Measurements from ENCODE around the gene PDCD2L. TPM values are rescaled to one million over a fixed set of nuclear protein-coding genes. Genes with fewer than 3 reads are reported as not detected.
"Not testable (repeated sequence)": the region's sequence is repeated elsewhere in the genome, so short reads cannot be mapped to it uniquely, and the experiment has no call there.

Gene PDCD2L
- total RNA-seq, 2 experiments from 2014 or later, result 42.0 to 43.7 TPM

DNA sequence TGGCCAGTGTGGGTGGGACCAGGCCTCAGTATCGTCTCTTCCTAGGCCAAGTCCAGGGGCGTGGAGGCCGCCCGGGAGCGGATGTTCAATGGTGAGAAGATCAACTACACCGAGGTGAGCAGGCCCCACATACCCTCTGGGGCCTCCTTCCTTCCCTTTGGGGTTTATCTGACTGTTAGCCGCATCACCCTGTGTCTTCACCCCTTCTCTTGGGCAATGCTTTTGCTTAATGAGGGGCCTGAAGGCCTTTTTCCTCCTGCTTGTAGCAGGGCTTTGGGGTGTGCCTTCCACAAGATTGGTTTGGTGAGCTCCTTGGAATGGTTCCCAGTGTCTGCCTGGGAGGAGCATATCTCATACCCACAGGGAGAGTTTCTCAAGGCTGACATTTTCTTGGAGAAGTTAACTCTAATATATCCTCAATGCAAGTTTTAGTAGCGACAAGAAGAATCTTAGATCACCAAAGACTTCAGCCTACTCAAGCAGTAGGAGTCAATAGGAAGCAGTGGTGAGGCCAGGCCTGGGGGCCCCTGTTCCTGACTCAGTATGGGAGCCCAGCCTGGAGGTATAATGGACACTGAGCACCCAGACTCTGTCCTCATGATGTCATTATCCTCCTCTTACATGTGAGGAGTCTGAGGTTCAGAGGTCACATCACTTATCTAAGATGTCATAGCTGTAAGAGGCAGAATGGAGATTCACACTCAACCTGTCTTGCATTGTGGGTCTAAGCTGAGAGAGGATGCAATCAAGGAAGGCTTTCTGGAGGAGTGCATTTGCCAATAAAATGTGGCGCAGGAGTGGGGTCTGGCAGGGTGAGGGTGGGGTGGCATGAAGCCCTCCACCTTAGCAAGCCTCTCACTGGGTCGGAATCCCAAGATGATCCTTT, 37.2 kb upstream of the PDCD2L start:
- Mint-ChIP-seq H3K4me1 (peaks cover 47% of the 10 kb centered on the region), H3K9me3 (no peaks in the 10 kb centered on the region), H3K27ac (peak overlapping the region; percentile 71), H3K27me3 (no peaks in the 10 kb centered on the region), H3K36me3 (peaks cover 57% of the 10 kb centered on the region), H3K4me3 (peak overlapping the region; percentile 89)
- no peak for DNase-seq

DNA sequence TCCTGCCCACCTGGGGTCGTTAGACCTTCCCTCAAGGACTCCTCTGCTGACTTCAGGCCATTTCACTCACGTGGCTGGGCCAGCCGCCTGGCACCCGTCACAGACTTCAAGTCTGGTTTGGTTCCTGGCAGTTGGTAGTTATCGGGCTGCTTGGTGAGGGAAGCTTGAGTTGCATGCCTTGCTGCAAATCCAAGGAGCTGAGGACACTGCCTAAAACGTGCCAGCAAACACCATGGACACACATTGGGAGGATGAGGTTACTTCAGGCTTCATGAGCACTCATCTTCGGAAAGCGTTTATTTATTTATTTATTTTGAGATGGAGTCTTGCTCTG, 36.6 kb upstream of the PDCD2L start:
- no peak overlapping the region for H3K27ac Mint-ChIP-seq
- no peaks in the 10 kb centered on the region for H3K9me3 Mint-ChIP-seq
- DNase-seq, result no peak
- peaks cover 57% of the 10 kb centered on the region for H3K36me3 Mint-ChIP-seq
- H3K4me3 Mint-ChIP-seq, result peak overlapping the region; percentile 89
- H3K4me1 Mint-ChIP-seq, result peaks cover 47% of the 10 kb centered on the region
- H3K27me3 Mint-ChIP-seq, result no peaks in the 10 kb centered on the region

DNA sequence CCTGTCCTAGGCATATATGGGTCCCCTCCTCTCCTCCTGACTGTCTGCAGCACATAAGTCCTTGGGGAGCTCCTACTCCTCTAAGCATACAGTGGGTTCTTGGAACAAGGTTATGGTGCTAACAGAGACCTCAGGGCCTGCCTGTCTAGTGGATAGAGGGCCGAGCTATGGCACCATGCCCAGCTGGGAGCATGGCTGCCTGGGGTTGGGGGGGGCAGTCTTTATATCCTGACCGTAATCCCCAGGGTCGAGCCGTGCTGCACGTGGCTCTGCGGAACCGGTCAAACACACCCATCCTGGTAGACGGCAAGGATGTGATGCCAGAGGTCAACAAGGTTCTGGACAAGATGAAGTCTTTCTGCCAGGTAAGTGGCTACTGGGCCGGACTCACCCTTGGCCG, 35.9 kb upstream of the PDCD2L start:
- Mint-ChIP-seq H3K27ac (peak overlapping the region; percentile 45), H3K9me3 (no peaks in the 10 kb centered on the region), H3K27me3 (no peaks in the 10 kb centered on the region), H3K4me1 (peaks cover 41% of the 10 kb centered on the region), H3K36me3 (peaks cover 57% of the 10 kb centered on the region), H3K4me3 (peak overlapping the region; percentile 48)
- DNase-seq, result no peak

GRCh38 chr19:34369166-34369565, 35.0 kb upstream of the PDCD2L start:
- H3K9me3 Mint-ChIP-seq, H3K4me3 Mint-ChIP-seq, H3K27me3 Mint-ChIP-seq, H3K27ac Mint-ChIP-seq, DNase-seq: not testable (repeated sequence)
- Mint-ChIP-seq H3K36me3 (peaks cover 61% of the 10 kb centered on the region), H3K4me1 (peaks cover 43% of the 10 kb centered on the region)

DNA sequence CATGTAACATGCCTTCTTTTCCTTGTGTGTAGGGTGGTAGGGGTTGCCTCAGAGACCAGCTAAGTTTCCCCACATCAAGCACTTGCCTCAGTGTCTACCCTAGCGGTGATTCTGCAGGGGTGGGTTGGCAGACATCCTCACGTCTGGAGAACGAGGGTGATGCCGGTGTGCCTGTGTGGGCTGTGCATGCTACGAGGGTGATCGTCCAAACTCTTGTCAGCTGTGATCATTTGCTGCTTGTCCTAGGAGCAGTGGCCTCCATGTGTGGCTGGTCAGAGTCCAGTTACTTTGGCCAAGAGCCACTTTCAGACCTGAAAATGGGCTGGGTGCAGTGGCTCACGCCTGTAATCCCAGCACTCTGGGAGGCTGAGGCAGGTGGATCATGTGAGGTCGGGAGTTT, 34.1 kb upstream of the PDCD2L start:
- H3K4me3 Mint-ChIP-seq, result no peak overlapping the region
- no peak for DNase-seq
- H3K4me1 Mint-ChIP-seq, result peaks cover 37% of the 10 kb centered on the region
- H3K27me3 Mint-ChIP-seq, result no peaks in the 10 kb centered on the region
- peaks cover 61% of the 10 kb centered on the region for H3K36me3 Mint-ChIP-seq
- no peak overlapping the region for H3K27ac Mint-ChIP-seq
- no peaks in the 10 kb centered on the region for H3K9me3 Mint-ChIP-seq

GRCh38 chr19:34370983-34371382, 33.2 kb upstream of the PDCD2L start:
- Mint-ChIP-seq H3K36me3 (peaks cover 62% of the 10 kb centered on the region), H3K27me3 (no peaks in the 10 kb centered on the region), H3K4me3 (no peak overlapping the region), H3K27ac (no peak overlapping the region), H3K4me1 (peaks cover 40% of the 10 kb centered on the region), H3K9me3 (no peaks in the 10 kb centered on the region)
- no peak for DNase-seq

DNA sequence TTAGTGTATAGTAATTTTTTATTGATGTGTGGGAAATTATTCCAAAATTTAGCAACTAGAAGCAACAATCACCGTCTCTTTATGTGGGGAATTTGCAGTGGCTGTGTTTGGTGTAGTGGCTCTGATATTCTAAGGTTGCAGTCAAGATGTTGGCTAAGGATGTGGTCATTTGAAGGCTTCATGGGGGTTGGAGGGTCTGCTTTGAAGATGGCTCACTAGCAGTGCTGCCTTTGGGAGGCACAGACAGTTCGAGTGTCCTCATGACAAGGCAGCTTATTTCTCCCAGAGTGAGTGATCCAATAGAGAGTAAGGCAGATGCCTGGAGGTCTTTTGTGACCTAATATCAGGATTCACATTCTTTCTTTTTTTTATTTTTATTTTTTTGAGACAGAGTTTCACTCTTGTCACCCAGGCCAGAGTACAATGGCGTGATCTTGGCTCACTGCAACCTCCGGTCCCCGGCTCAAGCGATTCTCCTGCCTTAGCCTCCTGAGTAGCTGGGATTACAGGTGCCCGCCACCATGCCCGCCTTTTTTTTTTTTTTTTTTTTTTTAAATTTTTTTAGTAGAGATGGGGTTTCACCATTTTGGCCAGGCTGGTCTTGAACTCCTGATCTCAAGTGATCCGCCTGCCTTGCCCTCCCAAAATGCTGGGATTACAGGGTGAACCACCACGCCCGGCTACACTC, 30.5 kb upstream of the PDCD2L start:
- no peak for DNase-seq
- Mint-ChIP-seq H3K9me3 (no peaks in the 10 kb centered on the region), H3K27me3 (no peaks in the 10 kb centered on the region), H3K36me3 (peaks cover 47% of the 10 kb centered on the region), H3K4me3 (no peak overlapping the region), H3K27ac (no peak overlapping the region), H3K4me1 (peaks cover 25% of the 10 kb centered on the region)

GRCh38 chr19:34375598-34375997, 28.6 kb upstream of the PDCD2L start:
- Mint-ChIP-seq H3K36me3 (peaks cover 38% of the 10 kb centered on the region), H3K27ac (peak overlapping the region; percentile 48), H3K4me1 (peaks cover 15% of the 10 kb centered on the region), H3K27me3 (no peaks in the 10 kb centered on the region), H3K9me3 (no peaks in the 10 kb centered on the region), H3K4me3 (no peak overlapping the region)
- no peak for DNase-seq

DNA sequence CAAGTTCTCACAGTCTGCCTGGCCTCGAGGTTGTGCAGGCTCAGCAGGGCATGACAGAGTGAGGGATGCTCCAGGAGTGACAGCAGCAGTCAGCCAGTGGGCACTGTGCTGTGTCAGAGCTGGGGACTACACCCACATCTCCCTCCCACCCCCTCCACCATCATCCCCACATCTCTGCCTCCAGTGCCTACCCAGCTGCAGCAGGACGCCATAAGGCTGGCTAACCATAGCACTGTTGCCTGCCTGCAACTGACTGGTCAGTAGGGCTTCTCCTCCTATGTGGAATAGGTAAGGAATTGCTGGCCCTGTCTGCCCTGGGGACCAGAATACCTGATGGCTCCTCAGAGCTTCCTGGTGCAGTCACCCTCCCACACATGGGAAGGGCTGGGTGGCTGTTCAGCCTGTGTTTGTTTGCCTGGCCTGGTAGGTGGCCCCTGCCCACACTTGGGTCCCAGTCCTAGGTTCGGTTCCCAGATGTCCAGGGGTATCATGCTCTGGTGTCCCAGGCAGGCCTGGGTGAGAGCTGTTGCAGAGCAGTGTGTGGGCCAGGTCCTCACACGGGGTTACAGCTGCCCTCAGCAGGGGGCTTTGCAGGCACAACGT, 23.5 kb upstream of the PDCD2L start:
- no peak overlapping the region for H3K4me3 Mint-ChIP-seq
- H3K9me3 Mint-ChIP-seq, result no peaks in the 10 kb centered on the region
- no peak overlapping the region for H3K27ac Mint-ChIP-seq
- H3K36me3 Mint-ChIP-seq, result peaks cover 53% of the 10 kb centered on the region
- peaks cover 2% of the 10 kb centered on the region for H3K4me1 Mint-ChIP-seq
- H3K27me3 Mint-ChIP-seq, result no peaks in the 10 kb centered on the region
- DNase-seq, result no peak

- Mint-ChIP-seq H3K27me3 (no peaks in the 10 kb centered on the region), H3K27ac (no peak overlapping the region), H3K4me3 (no peak overlapping the region), H3K9me3 (no peaks in the 10 kb centered on the region), H3K4me1 (no peaks in the 10 kb centered on the region), H3K36me3 (peaks cover 55% of the 10 kb centered on the region)
- DNase-seq, result no peak
Observed at GRCh38 chr19:34381399-34382251, 22.6 kb upstream of the PDCD2L start.

GRCh38 chr19:34382471-34382870, 21.7 kb upstream of the PDCD2L start:
- DNase-seq, result no peak
- Mint-ChIP-seq H3K27me3 (no peaks in the 10 kb centered on the region), H3K36me3 (peaks cover 52% of the 10 kb centered on the region), H3K9me3 (no peaks in the 10 kb centered on the region), H3K4me3 (no peak overlapping the region), H3K4me1 (no peaks in the 10 kb centered on the region), H3K27ac (no peak overlapping the region)

DNA sequence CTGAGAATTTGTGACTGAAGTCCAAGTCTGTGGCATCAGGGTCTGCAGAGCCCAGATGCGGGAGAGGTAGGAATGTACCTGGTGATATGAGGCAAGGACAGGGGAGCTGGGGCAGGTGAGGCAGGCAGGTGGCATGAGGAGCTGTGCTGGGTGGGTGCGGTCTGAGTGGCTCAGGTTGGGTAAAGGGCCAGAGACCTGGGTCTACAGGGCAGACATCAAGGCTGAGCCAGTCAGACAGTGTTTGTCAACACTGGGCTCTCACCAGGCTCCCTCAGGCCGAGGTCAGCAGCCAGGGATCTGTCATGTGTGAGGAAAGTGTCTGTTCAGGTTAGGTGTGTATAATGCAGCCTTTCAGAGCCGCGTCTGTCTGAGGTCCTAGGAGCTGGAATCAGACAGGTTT, 20.6 kb upstream of the PDCD2L start:
- Mint-ChIP-seq H3K36me3 (peaks cover 47% of the 10 kb centered on the region), H3K4me3 (no peak overlapping the region), H3K27ac (peak overlapping the region; percentile 21), H3K27me3 (no peaks in the 10 kb centered on the region), H3K9me3 (no peaks in the 10 kb centered on the region), H3K4me1 (no peaks in the 10 kb centered on the region)
- no peak for DNase-seq

GRCh38 chr19:34386645-34387445, 17.4 kb upstream of the PDCD2L start:
- Mint-ChIP-seq H3K27ac (no peak overlapping the region), H3K27me3 (no peaks in the 10 kb centered on the region), H3K4me3 (no peak overlapping the region), H3K4me1 (no peaks in the 10 kb centered on the region), H3K9me3 (no peaks in the 10 kb centered on the region), H3K36me3 (peaks cover 40% of the 10 kb centered on the region)
- no peak for DNase-seq

GRCh38 chr19:34387446-34387810, 16.8 kb upstream of the PDCD2L start:
- no peak for DNase-seq
- H3K4me1 Mint-ChIP-seq, result no peaks in the 10 kb centered on the region
- no peak overlapping the region for H3K27ac Mint-ChIP-seq
- no peaks in the 10 kb centered on the region for H3K9me3 Mint-ChIP-seq
- peaks cover 38% of the 10 kb centered on the region for H3K36me3 Mint-ChIP-seq
- no peaks in the 10 kb centered on the region for H3K27me3 Mint-ChIP-seq
- H3K4me3 Mint-ChIP-seq, result no peak overlapping the region

All from activated naive CD8-positive, alpha-beta T cell treated with anti-CD3 and anti-CD28 coated beads for 36 hours (primary cell).